Measurements from ENCODE around the gene TTC3. TPM values are rescaled to one million over a fixed set of nuclear protein-coding genes. Genes with fewer than 3 reads are reported as not detected.

The TTC3 gene
- total RNA-seq, 6 experiments from 2014 or later, result 46.7 to 68.7 (median 54.2) TPM

DNA sequence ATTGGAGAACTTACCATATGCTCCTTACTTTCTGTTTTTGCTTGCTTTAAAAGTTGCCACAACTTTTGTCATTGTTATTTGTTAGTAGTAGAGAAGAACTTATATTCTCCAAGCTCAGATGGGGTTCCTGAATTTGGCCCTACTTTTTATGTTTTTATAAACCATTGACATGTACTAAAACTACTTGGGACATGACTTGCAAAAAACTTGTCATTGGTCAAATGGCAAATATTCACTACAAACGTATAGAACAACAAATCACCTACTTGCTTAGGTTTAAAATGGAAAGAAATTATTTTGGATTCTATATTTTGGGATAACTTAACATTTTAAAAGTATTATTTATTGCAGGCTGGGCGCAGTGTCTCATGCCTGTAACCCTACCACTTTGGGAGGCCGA, 32.8 kb upstream of the TTC3 start:
- TF ChIP-seq POLR2A (IDR thresholded peaks at IDR 0.05), result no peak
- TF ChIP-seq, protein P1, sequence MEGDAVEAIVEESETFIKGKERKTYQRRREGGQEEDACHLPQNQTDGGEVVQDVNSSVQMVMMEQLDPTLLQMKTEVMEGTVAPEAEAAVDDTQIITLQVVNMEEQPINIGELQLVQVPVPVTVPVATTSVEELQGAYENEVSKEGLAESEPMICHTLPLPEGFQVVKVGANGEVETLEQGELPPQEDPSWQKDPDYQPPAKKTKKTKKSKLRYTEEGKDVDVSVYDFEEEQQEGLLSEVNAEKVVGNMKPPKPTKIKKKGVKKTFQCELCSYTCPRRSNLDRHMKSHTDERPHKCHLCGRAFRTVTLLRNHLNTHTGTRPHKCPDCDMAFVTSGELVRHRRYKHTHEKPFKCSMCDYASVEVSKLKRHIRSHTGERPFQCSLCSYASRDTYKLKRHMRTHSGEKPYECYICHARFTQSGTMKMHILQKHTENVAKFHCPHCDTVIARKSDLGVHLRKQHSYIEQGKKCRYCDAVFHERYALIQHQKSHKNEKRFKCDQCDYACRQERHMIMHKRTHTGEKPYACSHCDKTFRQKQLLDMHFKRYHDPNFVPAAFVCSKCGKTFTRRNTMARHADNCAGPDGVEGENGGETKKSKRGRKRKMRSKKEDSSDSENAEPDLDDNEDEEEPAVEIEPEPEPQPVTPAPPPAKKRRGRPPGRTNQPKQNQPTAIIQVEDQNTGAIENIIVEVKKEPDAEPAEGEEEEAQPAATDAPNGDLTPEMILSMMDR (IDR thresholded peaks at IDR 0.05), result no peak
- WGBS (ENCODE audit: insufficient coverage, low coverage, low lambda C conversion rate, missing lambda C conversion rate), result 90% methylated on average over 3 of the region's 3 CpGs

DNA sequence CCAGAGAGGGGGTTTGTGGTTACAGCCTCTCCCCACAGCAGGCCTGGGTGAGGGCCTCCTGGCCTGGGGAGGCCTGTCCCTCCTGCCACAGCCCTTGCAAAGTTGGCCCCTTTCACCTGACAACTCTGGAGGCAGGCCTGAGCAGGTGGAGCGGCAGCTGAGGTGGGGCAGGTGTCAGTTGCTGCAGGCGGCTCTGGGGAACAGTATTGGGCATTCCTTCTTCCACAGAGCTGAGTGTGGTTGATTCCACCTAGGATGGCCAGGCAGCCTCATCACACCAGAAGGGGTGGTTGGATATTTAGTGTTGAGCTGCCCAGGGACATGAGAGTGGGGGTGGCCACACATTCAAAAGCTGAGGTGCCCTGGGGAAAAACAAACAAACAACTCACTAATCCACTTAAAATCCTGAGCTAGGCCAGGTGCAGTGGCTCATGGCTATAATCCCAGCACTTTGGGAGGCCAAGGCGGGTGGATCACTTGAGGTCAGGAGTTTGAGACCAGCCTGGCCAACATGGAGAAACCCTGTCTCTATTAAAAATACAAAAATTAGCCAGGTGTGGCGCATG, 31.3 kb upstream of the TTC3 start:
- intact Hi-C loops (cut with DNase I), result no loop called here
- Histone ChIP-seq H3K4me3 (no peak overlapping the region), H3K9me3 (no peaks in the 10 kb centered on the region), H3K27ac (no peak overlapping the region), H3K27me3 (no peaks in the 10 kb centered on the region), H3K36me3 (no peaks in the 10 kb centered on the region), H3K4me1 (no peaks in the 10 kb centered on the region)
- TF ChIP-seq, protein P1 (IDR thresholded peaks at IDR 0.05), result no peak
- no peak for TF ChIP-seq POLR2A (IDR thresholded peaks at IDR 0.05)
- DNase-seq (no peak), ATAC-seq (no peak)
- 100% methylated on average over 2 of the region's 4 CpGs for WGBS (ENCODE audit: insufficient coverage, low coverage, low lambda C conversion rate, missing lambda C conversion rate)

More for the DNA sequence above, 32.8 kb upstream of the TTC3 start:
- intact Hi-C loops (cut with DNase I), result no loop called here
- H3K4me1 ChIP-seq, result no peaks in the 10 kb centered on the region
- H3K4me3 ChIP-seq, result no peak overlapping the region
- DNase-seq, result no peak
- no peaks in the 10 kb centered on the region for H3K27me3 ChIP-seq
- ATAC-seq, result no peak
- no peaks in the 10 kb centered on the region for H3K36me3 ChIP-seq
- H3K27ac ChIP-seq, result no peak overlapping the region
- H3K9me3 ChIP-seq, result no peaks in the 10 kb centered on the region

DNA sequence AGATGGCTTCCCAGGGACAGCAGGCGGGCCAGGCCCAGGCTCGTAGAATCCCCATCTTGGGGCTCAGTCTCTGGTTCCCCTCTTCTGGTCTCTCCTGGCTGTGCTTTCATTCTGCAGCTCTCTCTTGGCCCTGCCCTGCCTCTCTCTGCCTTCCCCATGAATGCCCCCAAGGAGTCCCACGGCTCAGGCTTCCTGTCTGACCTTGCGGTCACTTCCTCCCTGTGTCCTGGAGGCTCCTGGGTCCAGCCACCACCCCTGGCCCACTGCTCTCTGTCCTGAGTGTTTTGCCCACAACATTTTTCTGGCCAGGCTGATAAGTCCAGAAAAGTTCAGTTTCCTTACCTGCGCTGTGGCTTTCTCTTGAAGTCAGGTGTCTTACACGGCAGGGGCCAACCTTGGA, 29.2 kb upstream of the TTC3 start:
- Histone ChIP-seq H3K27me3 (no peaks in the 10 kb centered on the region), H3K4me3 (no peak overlapping the region), H3K27ac (no peak overlapping the region), H3K4me1 (no peaks in the 10 kb centered on the region), H3K9me3 (no peaks in the 10 kb centered on the region), H3K36me3 (no peaks in the 10 kb centered on the region)
- 78% methylated on average over 4 of the region's 6 CpGs for WGBS (ENCODE audit: insufficient coverage, low coverage, low lambda C conversion rate, missing lambda C conversion rate)
- intact Hi-C loops (cut with DNase I), result no loop called here
- DNase-seq, result no peak
- ATAC-seq, result peak; percentile 47 to 71 (median 54)
- TF ChIP-seq POLR2A (IDR thresholded peaks at IDR 0.05), result no peak
- TF ChIP-seq, protein P1 (IDR thresholded peaks at IDR 0.05), result no peak

DNA sequence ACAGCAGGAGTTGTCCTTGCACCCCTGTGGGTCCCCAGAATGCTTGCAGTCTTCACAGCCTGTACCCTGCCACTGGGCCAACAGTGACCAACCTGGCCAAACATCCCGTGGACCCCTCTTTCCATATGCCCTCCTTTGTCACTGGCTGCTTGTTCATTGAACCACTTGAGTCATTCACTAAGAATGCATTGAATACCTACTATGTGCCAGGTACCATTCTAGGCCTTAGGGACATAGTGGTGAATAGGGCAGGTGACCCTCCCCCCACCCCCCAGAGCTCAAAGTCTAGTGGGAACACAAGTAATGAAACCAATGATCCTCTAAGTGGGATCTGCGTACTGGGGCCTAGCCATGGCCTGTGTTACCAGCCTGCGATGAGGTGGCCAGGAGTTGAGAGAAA, 28.4 kb upstream of the TTC3 start:
- intact Hi-C loops (cut with DNase I), result no loop called here

More for the DNA sequence above, 28.4 kb upstream of the TTC3 start:
- DNase-seq (no peak), ATAC-seq (no peak)
- 100% methylated on average over 2 of the region's 3 CpGs for WGBS (ENCODE audit: insufficient coverage, low coverage, low lambda C conversion rate, missing lambda C conversion rate)
- H3K36me3 ChIP-seq, result no peaks in the 10 kb centered on the region
- TF ChIP-seq POLR2A (IDR thresholded peaks at IDR 0.05), result no peak
- TF ChIP-seq, protein P1 (IDR thresholded peaks at IDR 0.05), result no peak
- no peaks in the 10 kb centered on the region for H3K27me3 ChIP-seq
- no peak overlapping the region for H3K4me3 ChIP-seq
- no peaks in the 10 kb centered on the region for H3K4me1 ChIP-seq
- H3K27ac ChIP-seq, result no peak overlapping the region
- H3K9me3 ChIP-seq, result no peaks in the 10 kb centered on the region

Measured in right lobe of liver (tissue), 6 donors.